Small intestine (tissue), 7 donors: ENCODE data around the gene WFIKKN2. TPM values are rescaled to one million over a fixed set of nuclear protein-coding genes. Genes with fewer than 3 reads are reported as not detected.

ENCODE experiments used
- DNase-seq, 2 donors: peaks; one replicate each; pipeline versions ENCODE4 v3.0.0 to v3.0.0-alpha.2; 2013
- FAIRE-seq: peaks from 2 replicates; lab custom pipeline; 2012; peaks lifted over from hg19 to GRCh38; lab: Jason Lieb, UNC
- H3K27ac ChIP-seq, 3 donors: one replicate each; pipeline ENCODE4 v1.5.1; 2013; ENCODE audit warnings: low read length in 2 of 3, mild to moderate bottlenecking in 2 of 3, control low read depth in 1 of 3, inconsistent platforms in 1 of 3, low read depth in 1 of 3, moderate library complexity in 1 of 3
- H3K27me3 ChIP-seq, 3 donors: one replicate each; pipeline ENCODE4 v1.6.1; 2013; ENCODE audit warnings: low read length in 3 of 3, inconsistent platforms in 1 of 3; ENCODE audit not compliant: control insufficient read depth in 3 of 3, insufficient read depth in 3 of 3
- H3K36me3 ChIP-seq, 3 donors: one replicate each; pipeline ENCODE4 v1.6.1; 2013; ENCODE audit warnings: low read length in 3 of 3, inconsistent platforms in 1 of 3, low read depth in 1 of 3, mild to moderate bottlenecking in 1 of 3, moderate library complexity in 1 of 3; ENCODE audit not compliant: control insufficient read depth in 3 of 3, insufficient read depth in 2 of 3
- H3K4me1 ChIP-seq, 3 donors: one replicate each; pipeline ENCODE4 v1.6.1; 2013; ENCODE audit warnings: low read length in 2 of 3, inconsistent platforms in 1 of 3, low read depth in 1 of 3, mild to moderate bottlenecking in 1 of 3, moderate library complexity in 1 of 3; ENCODE audit not compliant: control insufficient read depth in 3 of 3, insufficient read depth in 2 of 3
- H3K4me3 ChIP-seq, 3 donors: one replicate each; pipeline ENCODE4 v1.5.1; 2013; ENCODE audit warnings: low read length in 3 of 3, control low read depth in 1 of 3, inconsistent platforms in 1 of 3, low read depth in 1 of 3, mild to moderate bottlenecking in 1 of 3, moderate library complexity in 1 of 3
- H3K9me3 ChIP-seq, 2 donors: one replicate each; pipeline ENCODE4 v1.6.1; 2013; ENCODE audit warnings: low read depth in 1 of 2, low read length in 1 of 2; ENCODE audit not compliant: control insufficient read depth in 2 of 2, insufficient read depth in 1 of 2
- WGBS, 3 donors: extraction: QIAGEN DNeasy Blood & Tissue Kit; methylation state at CpG; one replicate each; pipeline ENCODE4 v1.1.7; 2013; 5-methylcytosine and 5-hydroxymethylcytosine counted together
- polyA plus RNA-seq, 4 donors: library from polyadenylated mRNA; stranded (reverse) in 3 of 4; unstranded in 1 of 4; fragments of 200-250 nt in 3 of 4; fragments of 120-200 nt in 1 of 4; gene quantifications; one replicate each; pipeline versions ENCODE4 v1.2.1 to v1.2.3, GENCODE V29; 2013
- donor health status: healthy with polysubstance abuse.
- donor health status: control.
- donor health status: control.
- donor health status: Bipolar disorder and iron deficiency.
- donor health status: healthy.

Gene WFIKKN2
- polyA plus RNA-seq, 4 donors, result 0.03 to 0.10 TPM; not detected in 2

GRCh38 chr17:50840311-50840851, 5.0 kb downstream of the WFIKKN2 start:
- H3K4me3 ChIP-seq, result no peak overlapping the region
- no peaks in the 10 kb centered on the region for H3K9me3 ChIP-seq
- 91 to 92% (median 91%) methylated on average over 29 of the region's 29 CpGs for WGBS, 3 donors
- FAIRE-seq (no peak), DNase-seq (no peak)
- H3K4me1 ChIP-seq, result peaks cover 0 to 7% (median 0%) of the 10 kb centered on the region in 3 donors
- peaks cover 0 to 6% (median 0%) of the 10 kb centered on the region in 3 donors for H3K27me3 ChIP-seq
- H3K36me3 ChIP-seq, result no peaks in the 10 kb centered on the region
- H3K27ac ChIP-seq, result no peak overlapping the region

- DNase-seq (no peak), FAIRE-seq (no peak)
- Histone ChIP-seq H3K4me3 (no peak overlapping the region), H3K36me3 (no peaks in the 10 kb centered on the region), H3K4me1 (peaks cover 0 to 9% (median 0%) of the 10 kb centered on the region in 3 donors), H3K9me3 (no peaks in the 10 kb centered on the region), H3K27ac (no peak overlapping the region), H3K27me3 (no peaks in the 10 kb centered on the region)
- 71 to 76% (median 74%) methylated on average over 11 of the region's 11 CpGs for WGBS, 3 donors
Observed at GRCh38 chr17:50841277-50841948, 6.0 kb downstream of the WFIKKN2 start.

GRCh38 chr17:50841949-50842354, 6.6 kb downstream of the WFIKKN2 start:
- no peak overlapping the region for H3K4me3 ChIP-seq
- H3K36me3 ChIP-seq, result no peaks in the 10 kb centered on the region
- DNase-seq (peak; percentile 76 to 80), FAIRE-seq (no peak)
- no peak overlapping the region for H3K27ac ChIP-seq
- H3K27me3 ChIP-seq, result no peaks in the 10 kb centered on the region
- no peaks in the 10 kb centered on the region for H3K9me3 ChIP-seq
- 13 to 19% (median 19%) methylated on average over 8 of the region's 8 CpGs for WGBS, 3 donors
- peaks cover 0 to 9% (median 0%) of the 10 kb centered on the region in 3 donors for H3K4me1 ChIP-seq

GRCh38 chr17:50842506-50843149, 7.2 kb downstream of the WFIKKN2 start:
- no peaks in the 10 kb centered on the region for H3K27me3 ChIP-seq
- no peak overlapping the region for H3K27ac ChIP-seq
- WGBS, 3 donors, result 71 to 76% (median 73%) methylated on average over 9 of the region's 9 CpGs
- no peaks in the 10 kb centered on the region for H3K9me3 ChIP-seq
- no peak overlapping the region for H3K4me3 ChIP-seq
- peaks cover 0 to 9% (median 0%) of the 10 kb centered on the region in 3 donors for H3K4me1 ChIP-seq
- no peak for FAIRE-seq
- no peaks in the 10 kb centered on the region for H3K36me3 ChIP-seq
- DNase-seq, result no peak

GRCh38 chr17:50843150-50843905, 7.9 kb downstream of the WFIKKN2 start:
- FAIRE-seq, result no peak
- Histone ChIP-seq H3K9me3 (no peaks in the 10 kb centered on the region), H3K27ac (no peak overlapping the region), H3K27me3 (no peaks in the 10 kb centered on the region), H3K36me3 (no peaks in the 10 kb centered on the region), H3K4me1 (peaks cover 0 to 9% (median 0%) of the 10 kb centered on the region in 3 donors), H3K4me3 (no peak overlapping the region)
- DNase-seq, result no peak
- WGBS, 3 donors, result 82 to 87% (median 83%) methylated on average over 16 of the region's 16 CpGs

- no peak overlapping the region for H3K4me3 ChIP-seq
- H3K9me3 ChIP-seq, result no peaks in the 10 kb centered on the region
- H3K36me3 ChIP-seq, result no peaks in the 10 kb centered on the region
- H3K27me3 ChIP-seq, result no peaks in the 10 kb centered on the region
- DNase-seq (peak in 1 of 2 donors; percentile 30), FAIRE-seq (no peak)
- 83 to 90% (median 88%) methylated on average over 14 of the region's 14 CpGs for WGBS, 3 donors
- peaks cover 0 to 9% (median 0%) of the 10 kb centered on the region in 3 donors for H3K4me1 ChIP-seq
- H3K27ac ChIP-seq, result no peak overlapping the region
Observed at GRCh38 chr17:50844117-50844700, 8.8 kb downstream of the WFIKKN2 start.

DNA sequence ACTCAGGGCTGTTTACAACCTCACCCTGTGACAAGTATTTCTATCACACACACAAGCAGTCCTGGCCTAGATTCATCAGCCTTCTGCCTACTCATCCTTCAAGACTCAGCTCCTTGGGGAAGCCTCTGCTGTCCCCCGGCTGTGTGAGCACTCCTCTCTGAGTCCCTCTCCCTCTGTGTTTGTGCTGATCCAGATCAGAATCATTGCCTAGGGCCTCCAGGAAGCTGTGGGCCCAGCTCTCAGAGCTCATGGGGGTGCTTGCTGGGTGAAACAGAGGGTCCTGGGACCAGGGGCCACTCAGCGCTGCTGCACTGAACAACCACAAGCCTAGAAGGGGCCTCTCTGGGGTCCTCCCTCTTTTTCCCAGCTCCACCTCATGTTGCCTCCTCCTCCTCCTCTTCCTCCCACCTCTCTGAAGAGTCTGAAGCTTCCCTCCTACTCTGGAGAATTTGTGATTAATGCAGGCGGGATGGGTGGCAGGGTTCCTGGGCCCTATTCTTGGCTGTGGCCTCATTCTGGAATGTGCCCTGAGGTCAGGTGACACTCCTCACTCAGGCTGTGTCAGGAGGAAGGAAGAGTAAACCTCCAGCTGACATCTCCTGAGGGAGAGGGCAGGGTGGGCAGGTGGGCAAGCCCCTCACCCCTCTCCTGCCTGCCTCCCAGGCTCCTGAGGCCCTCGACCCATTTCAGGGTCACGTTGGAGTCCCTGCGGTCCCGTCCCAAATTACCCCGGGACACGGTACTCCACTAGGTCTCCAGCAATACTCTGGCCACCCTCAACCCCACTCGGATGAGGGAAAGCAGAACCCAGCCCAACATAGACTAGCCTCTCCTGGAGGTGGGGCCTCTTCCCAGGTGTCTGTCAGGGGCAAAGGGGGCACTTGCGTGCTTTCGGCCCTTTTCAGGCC, 10.1 kb downstream of the WFIKKN2 start:
- Histone ChIP-seq H3K36me3 (no peaks in the 10 kb centered on the region), H3K27ac (no peak overlapping the region), H3K9me3 (no peaks in the 10 kb centered on the region), H3K4me1 (peaks cover 0 to 9% (median 0%) of the 10 kb centered on the region in 3 donors), H3K27me3 (no peaks in the 10 kb centered on the region), H3K4me3 (no peak overlapping the region)
- FAIRE-seq, result no peak
- DNase-seq, result peak in 1 of 2 donors; percentile 64
- WGBS, 3 donors, result 86 to 95% (median 87%) methylated on average over 12 of the region's 12 CpGs
